B cell (primary cell): ENCODE data around the gene ZBTB16. TPM values are rescaled to one million over a fixed set of nuclear protein-coding genes. Genes with fewer than 3 reads are reported as not detected.

Experiments used
- ATAC-seq: fragments of 200-7000 bp; cut with Tn5 transposase; one replicate; pipeline ENCODE4 v1.10.0; 2021; ENCODE audit warnings: low read depth, mild to moderate bottlenecking, moderate number of reproducible peaks, moderate library complexity
- CTCF ChIA-PET: fragments of 350-600 bp; sonication (Branson Sonifier 250); formaldehyde crosslinking; loops from one replicate; lab custom pipeline; 2021; ENCODE audit warnings: antibody characterized with exemption, inconsistent platforms; lab: Charles Lee
- POLR2A ChIA-PET: fragments of 350-600 bp; sonication (Branson Sonifier 250); formaldehyde crosslinking; loops from one replicate; lab custom pipeline; 2021; ENCODE audit warnings: antibody characterized with exemption; lab: Charles Lee
- DNase-seq: peaks from one replicate; pipeline ENCODE4 v3.0.0; 2013
- H2AFZ ChIP-seq: 2 replicates; pipeline ENCODE4 v1.6.1; 2012; ENCODE audit warnings: mild to moderate bottlenecking, low read depth, low read length; ENCODE audit not compliant: insufficient read depth, poor library complexity, severe bottlenecking
- H3K27ac ChIP-seq, 2 donors: 1 replicate in 1 of 2; 2 replicates in 1 of 2; pipeline ENCODE4 v1.5.1; 2012 to 2013; ENCODE audit warnings: low read length in 2 of 2, mild to moderate bottlenecking in 2 of 2, moderate library complexity in 1 of 2
- H3K27me3 ChIP-seq, 4 experiments: fragments of 200-600 bp in 1 of 4; sonication (generic) in 1 of 4; replicated peaks in 1 of 4; 1 replicate in 2 of 4; 2 replicates in 2 of 4; pipeline versions ENCODE4 v1.6.1 to v1.7.0; 2013 to 2016; ENCODE audit warnings: low read length in 3 of 4, mild to moderate bottlenecking in 2 of 4, mixed read lengths in 1 of 4, moderate library complexity in 1 of 4; ENCODE audit not compliant: insufficient read depth in 4 of 4, control insufficient read depth in 3 of 4; ENCODE audit errors: control extremely low read depth in 1 of 4
- H3K36me3 ChIP-seq, 2 experiments: replicated peaks in 1 of 2; 1 replicate in 1 of 2; 2 replicates in 1 of 2; pipeline versions ENCODE4 v1.6.1 to v1.7.1; 2013; ENCODE audit warnings: low read length in 1 of 2; ENCODE audit not compliant: insufficient read depth in 2 of 2, control insufficient read depth in 1 of 2; ENCODE audit errors: control extremely low read depth in 1 of 2, extremely low read depth in 1 of 2
- H3K4me1 ChIP-seq, 2 donors: fragments of 200-600 bp in 1 of 2; sonication (generic) in 1 of 2; 1 replicate in 1 of 2; 2 replicates in 1 of 2; pipeline versions ENCODE4 v1.5.1 to v1.6.1; 2013 to 2017; ENCODE audit warnings: low read length in 2 of 2; ENCODE audit not compliant: control insufficient read depth in 2 of 2, insufficient read depth in 2 of 2
- H3K4me2 ChIP-seq: replicated peaks from 2 replicates; pipeline ENCODE3; 2012; ENCODE audit warnings: mild to moderate bottlenecking, low read depth, low read length; ENCODE audit not compliant: poor library complexity, severe bottlenecking
- H3K4me3 ChIP-seq, 5 experiments: fragments of 200-600 bp in 1 of 5; sonication (generic) in 1 of 5; 1 replicate in 3 of 5; 2 replicates in 2 of 5; pipeline versions ENCODE4 v1.5.1 to v1.7.0; 2011 to 2016; ENCODE audit warnings: low read length in 4 of 5, mild to moderate bottlenecking in 4 of 5, low read depth in 2 of 5, control low read depth in 1 of 5, moderate library complexity in 1 of 5; ENCODE audit not compliant: insufficient read depth in 1 of 5; ENCODE audit errors: control extremely low read depth in 1 of 5, extremely low read depth in 1 of 5
- H3K79me2 ChIP-seq: fragments of 200-600 bp; sonication (generic); one replicate; pipeline ENCODE4 v1.6.0; 2016; ENCODE audit warnings: low read length; ENCODE audit not compliant: control insufficient read depth, insufficient read depth
- H3K9ac ChIP-seq: fragments of 200-600 bp; sonication (generic); 2 replicates; pipeline ENCODE4 v1.6.1; 2017; ENCODE audit warnings: mild to moderate bottlenecking, low read length, moderate library complexity
- H3K9me3 ChIP-seq, 3 donors: one replicate each; pipeline versions ENCODE4 v1.6.1 to v1.7.1; 2013; ENCODE audit warnings: low read length in 2 of 3; ENCODE audit not compliant: control insufficient read depth in 2 of 3, insufficient read depth in 1 of 3; ENCODE audit errors: control extremely low read depth in 1 of 3
- H4K20me1 ChIP-seq: 2 replicates; pipeline ENCODE4 v1.6.0; 2012; ENCODE audit warnings: mild to moderate bottlenecking, low read length; ENCODE audit not compliant: insufficient read depth, control insufficient read depth, poor library complexity, severe bottlenecking
- H3K27ac Mint-ChIP-seq: one replicate; pipeline ENCODE4 v1.8.0; 2021; ENCODE audit warnings: mixed read lengths
- H3K27me3 Mint-ChIP-seq: one replicate; pipeline ENCODE4 v1.8.0; 2021; ENCODE audit warnings: mixed read lengths
- H3K4me1 Mint-ChIP-seq: one replicate; pipeline ENCODE4 v1.8.0; 2021; ENCODE audit warnings: mixed read lengths
- H3K4me3 Mint-ChIP-seq: one replicate; pipeline ENCODE4 v1.8.0; 2021; ENCODE audit warnings: mixed read lengths
- H3K9me3 Mint-ChIP-seq: one replicate; pipeline ENCODE4 v1.8.0; 2022; ENCODE audit warnings: mixed read lengths; ENCODE audit not compliant: insufficient read depth
- EZH2 ChIP-seq: IDR thresholded peaks from 2 replicates; pipeline ENCODE4 v1.6.1; 2012; ENCODE audit warnings: borderline replicate concordance, low read depth, mild to moderate bottlenecking, moderate library complexity, low read length; ENCODE audit not compliant: insufficient read depth, poor library complexity, severe bottlenecking
- WGBS: methylation state at CpG from one replicate; pipeline ENCODE4 v1.1.5; 2013; ENCODE audit warnings: missing lambda C conversion rate; ENCODE audit not compliant: insufficient coverage; 5-methylcytosine and 5-hydroxymethylcytosine counted together
- intact Hi-C: fragments of 100-400 bp; cut with micrococcal nuclease; formaldehyde crosslinking; loops from one replicate; pipeline ENCODE4 v1.10.0; 2022
- polyA plus RNA-seq: library from polyadenylated mRNA; depleted of rRNA; stranded (reverse); fragments of >200 nt; gene quantifications from 2 replicates; pipeline ENCODE4 v1.2.3, GENCODE V29; 2012
- total RNA-seq, 2 donors: library from RNA; stranded (reverse); fragments of 120-200 nt in 1 of 2; gene quantifications; 1 replicate in 1 of 2; 2 replicates in 1 of 2; pipeline versions ENCODE4 v1.2.3 to v1.2.4, GENCODE V29; 2013 to 2022
- TF ChIP-seq, protein P1 (sequence below): fragments of 200-600 bp; IDR thresholded peaks from one replicate; pipeline ENCODE4 v1.8.0; 2022; ENCODE audit warnings: antibody characterized with exemption, mild to moderate bottlenecking

The ZBTB16 gene
- total and polyA plus RNA-seq, 2 donors (not counting 1 experiment from before 2014, with no cell fraction given), result 16.0 to 20.6 TPM

DNA sequence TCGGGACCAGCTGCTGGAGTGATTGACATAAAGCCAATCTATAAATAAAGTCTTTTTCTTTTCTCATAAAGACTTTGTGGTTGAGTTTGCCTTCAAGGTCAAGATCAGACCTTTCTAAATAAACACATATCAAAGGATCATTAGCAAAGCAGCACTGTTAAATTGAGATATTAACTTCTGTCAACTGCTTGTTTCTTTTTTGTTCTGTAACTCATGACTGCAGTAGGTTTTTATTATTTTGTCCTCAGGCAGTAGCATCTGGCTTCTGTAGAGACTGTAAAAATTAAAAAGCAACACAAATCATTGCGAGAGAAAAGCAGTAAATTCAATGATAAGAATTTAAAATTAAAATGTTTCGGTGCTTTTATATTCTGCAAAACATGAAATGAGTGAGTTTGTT, 159.0 kb downstream of the ZBTB16 start:
- H3K9me3 Mint-ChIP-seq, result no peaks in the 10 kb centered on the region
- CTCF ChIA-PET, result no interaction called here
- TF ChIP-seq, protein P1, sequence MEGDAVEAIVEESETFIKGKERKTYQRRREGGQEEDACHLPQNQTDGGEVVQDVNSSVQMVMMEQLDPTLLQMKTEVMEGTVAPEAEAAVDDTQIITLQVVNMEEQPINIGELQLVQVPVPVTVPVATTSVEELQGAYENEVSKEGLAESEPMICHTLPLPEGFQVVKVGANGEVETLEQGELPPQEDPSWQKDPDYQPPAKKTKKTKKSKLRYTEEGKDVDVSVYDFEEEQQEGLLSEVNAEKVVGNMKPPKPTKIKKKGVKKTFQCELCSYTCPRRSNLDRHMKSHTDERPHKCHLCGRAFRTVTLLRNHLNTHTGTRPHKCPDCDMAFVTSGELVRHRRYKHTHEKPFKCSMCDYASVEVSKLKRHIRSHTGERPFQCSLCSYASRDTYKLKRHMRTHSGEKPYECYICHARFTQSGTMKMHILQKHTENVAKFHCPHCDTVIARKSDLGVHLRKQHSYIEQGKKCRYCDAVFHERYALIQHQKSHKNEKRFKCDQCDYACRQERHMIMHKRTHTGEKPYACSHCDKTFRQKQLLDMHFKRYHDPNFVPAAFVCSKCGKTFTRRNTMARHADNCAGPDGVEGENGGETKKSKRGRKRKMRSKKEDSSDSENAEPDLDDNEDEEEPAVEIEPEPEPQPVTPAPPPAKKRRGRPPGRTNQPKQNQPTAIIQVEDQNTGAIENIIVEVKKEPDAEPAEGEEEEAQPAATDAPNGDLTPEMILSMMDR, result no peak
- TF ChIP-seq EZH2, result no peak
- H3K27me3 Mint-ChIP-seq, result peaks cover 7% of the 10 kb centered on the region
- no peak overlapping the region for H3K4me2 ChIP-seq
- POLR2A ChIA-PET, result no interaction called here
- H3K4me3 ChIP-seq, result no peak overlapping the region
- peaks cover 23% of the 10 kb centered on the region for H3K4me1 Mint-ChIP-seq
- peaks cover 0 to 3% (median 0%) of the 10 kb centered on the region in 3 donors for H3K9me3 ChIP-seq
- no peak overlapping the region for H3K27ac ChIP-seq
- DNase-seq (no peak), ATAC-seq (no peak)
- WGBS, result no CpG with 5 or more reads among the region's 3 CpGs
- peaks cover 17 to 22% of the 10 kb centered on the region in 2 donors for H3K4me1 ChIP-seq
- H3K27ac Mint-ChIP-seq, result no peak overlapping the region
- intact Hi-C loops, result no loop called here
- no peaks in the 10 kb centered on the region for H3K79me2 ChIP-seq
- no peaks in the 10 kb centered on the region for H4K20me1 ChIP-seq
- no peaks in the 10 kb centered on the region for H3K36me3 ChIP-seq
- H3K9ac ChIP-seq, result no peak overlapping the region
- no peak overlapping the region for H3K4me3 Mint-ChIP-seq
- no peak overlapping the region for H2AFZ ChIP-seq
- no peaks in the 10 kb centered on the region for H3K27me3 ChIP-seq

DNA sequence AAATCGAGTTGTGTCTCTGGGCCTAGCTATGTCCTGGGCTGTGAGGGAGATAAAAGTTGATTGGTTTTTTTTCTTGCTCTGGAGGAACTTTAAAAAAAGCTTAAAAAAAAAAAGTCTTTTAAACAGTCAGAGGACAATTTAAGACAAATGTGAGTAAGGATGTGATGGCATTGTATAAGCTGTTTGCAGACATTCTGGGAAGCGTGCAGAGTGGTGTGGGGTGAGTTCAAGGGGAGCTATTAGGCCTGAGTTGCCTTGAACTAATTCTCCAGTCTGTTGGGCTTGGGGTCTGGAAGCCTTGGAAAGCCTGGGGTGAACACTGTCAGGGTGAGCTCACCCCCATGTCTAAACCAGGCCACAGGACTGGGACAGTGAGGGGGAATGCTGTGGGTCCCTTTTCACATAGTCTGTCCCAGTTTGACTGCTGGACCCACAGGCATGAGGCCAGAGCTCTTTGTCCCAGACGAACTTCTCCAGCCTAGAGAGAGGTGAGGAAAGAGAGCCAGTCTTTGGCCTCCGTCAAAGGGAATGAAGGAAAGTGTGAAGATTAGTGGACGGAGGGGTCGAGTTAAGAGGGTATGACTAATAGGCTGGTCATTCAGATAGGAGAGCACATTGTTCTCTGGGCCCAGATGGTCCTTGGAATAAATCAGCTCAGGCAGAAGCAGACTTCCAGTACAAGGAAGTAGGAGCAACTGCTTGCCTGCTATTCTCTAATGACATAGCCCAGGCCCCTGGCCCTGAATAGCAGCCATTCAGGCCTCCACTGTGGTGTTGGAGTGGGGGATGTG, 160.2 kb downstream of the ZBTB16 start:
- Mint-ChIP-seq H3K27me3 (peaks cover 13% of the 10 kb centered on the region), H3K4me1 (peaks cover 23% of the 10 kb centered on the region), H3K4me3 (no peak overlapping the region), H3K27ac (no peak overlapping the region), H3K9me3 (no peaks in the 10 kb centered on the region)
- Histone ChIP-seq H3K27ac (no peak overlapping the region), H4K20me1 (no peaks in the 10 kb centered on the region), H2AFZ (no peak overlapping the region), H3K4me1 (peaks cover 17 to 22% of the 10 kb centered on the region in 2 donors), H3K4me3 (no peak overlapping the region), H3K4me2 (no peak overlapping the region), H3K9ac (no peak overlapping the region), H3K9me3 (peaks cover 0 to 3% (median 0%) of the 10 kb centered on the region in 3 donors), H3K36me3 (no peaks in the 10 kb centered on the region), H3K79me2 (no peaks in the 10 kb centered on the region), H3K27me3 (no peaks in the 10 kb centered on the region)
- WGBS, result 75% methylated on average over 6 of the region's 6 CpGs
- ChIA-PET POLR2A (no interaction called here), CTCF (interaction anchor here (1.0 to 1.4 kb wide), 3 partner anchors 15 to 323 kb away, joined by 3 to 5 read pairs (median 3); no protein-coding TSS in a partner anchor)
- DNase-seq, result no peak
- intact Hi-C loops, result no loop called here
- ATAC-seq, result no peak
- TF ChIP-seq, protein P1, result no peak
- no peak for TF ChIP-seq EZH2
